Cortex of kidney (tissue), 1 donor: ENCODE results near the gene OTOS.

Source experiments
- DNase-seq: peaks from one replicate; lab custom pipeline; 2025; lab: John Stamatoyannopoulos, UW

OTOS gene

DNA sequence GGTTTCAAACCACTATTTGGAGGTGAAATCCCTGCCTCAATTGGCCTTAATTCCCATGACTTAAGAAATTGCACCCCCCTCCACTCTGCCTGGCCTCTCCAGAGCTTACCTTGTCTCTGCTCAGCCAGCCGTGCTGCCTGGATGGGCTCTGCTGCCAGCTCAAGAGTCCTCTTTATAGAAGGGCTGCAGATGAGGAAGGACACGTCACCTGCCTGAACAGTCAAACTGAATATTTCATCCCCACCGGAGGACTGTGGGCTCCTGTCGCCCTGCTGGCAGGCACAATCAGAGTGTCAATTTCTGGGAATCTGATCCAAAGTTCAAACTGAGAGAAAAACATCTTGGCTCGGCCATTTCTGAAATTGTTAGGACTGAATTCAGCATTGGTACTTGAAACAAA is at the start of gene OTOS:
OTOS (minus strand) TSS at position 148 of the 400 bp plus-strand sequence. CDS start 332 bp downstream, outside the sequence.
- DNase-seq, result no peak

DNA sequence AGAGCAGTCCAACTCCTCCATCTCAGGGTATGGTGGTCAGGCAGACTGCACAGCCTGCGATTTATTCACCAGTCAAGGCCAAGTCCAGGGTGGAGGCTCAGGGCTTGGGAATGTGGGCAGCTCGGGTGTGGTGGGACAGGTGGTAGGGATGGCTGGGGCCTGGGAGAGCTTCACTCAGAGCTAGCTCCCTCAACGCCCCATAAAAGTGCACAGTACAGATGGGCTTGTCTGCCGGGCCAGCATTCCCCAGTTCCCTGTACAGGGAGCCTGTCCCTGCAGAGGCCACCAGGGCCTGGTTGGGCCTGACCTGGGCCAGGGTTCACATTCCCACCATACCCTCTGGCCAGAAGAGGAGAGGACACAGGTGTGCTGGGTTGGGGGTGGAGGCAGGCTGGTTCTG is 49.2 kb upstream of the OTOS start:
- no peak for DNase-seq

DNA sequence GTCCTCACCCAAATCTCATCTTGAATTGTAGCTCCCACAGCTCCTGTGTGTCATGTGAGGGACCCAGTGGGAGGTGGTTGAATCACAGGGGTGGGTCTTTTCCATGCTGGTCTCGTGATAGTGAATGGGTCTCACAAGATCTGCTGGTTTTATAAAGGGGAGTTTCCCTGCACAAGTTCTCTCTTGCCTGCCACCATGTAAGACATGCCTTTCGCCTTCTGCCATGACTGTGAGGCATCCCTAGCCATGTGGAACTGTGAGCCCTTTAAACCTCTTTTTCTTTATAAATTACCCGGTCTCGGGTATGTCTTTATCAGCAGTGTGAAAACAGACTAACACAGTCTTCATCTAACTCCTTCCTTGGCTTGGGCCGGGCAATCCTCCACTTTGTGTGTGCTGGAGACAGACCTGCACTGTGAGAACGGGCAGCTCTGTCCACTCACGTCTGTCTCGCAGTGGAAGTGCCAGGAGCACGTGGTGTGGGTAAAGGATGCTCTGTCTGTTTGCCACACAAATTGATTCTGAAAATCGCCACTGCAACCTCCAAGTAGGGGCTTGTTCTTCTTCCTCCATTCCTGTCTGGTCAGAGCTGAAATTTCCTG is 47.6 kb upstream of the OTOS start:
- DNase-seq, result no peak

DNA sequence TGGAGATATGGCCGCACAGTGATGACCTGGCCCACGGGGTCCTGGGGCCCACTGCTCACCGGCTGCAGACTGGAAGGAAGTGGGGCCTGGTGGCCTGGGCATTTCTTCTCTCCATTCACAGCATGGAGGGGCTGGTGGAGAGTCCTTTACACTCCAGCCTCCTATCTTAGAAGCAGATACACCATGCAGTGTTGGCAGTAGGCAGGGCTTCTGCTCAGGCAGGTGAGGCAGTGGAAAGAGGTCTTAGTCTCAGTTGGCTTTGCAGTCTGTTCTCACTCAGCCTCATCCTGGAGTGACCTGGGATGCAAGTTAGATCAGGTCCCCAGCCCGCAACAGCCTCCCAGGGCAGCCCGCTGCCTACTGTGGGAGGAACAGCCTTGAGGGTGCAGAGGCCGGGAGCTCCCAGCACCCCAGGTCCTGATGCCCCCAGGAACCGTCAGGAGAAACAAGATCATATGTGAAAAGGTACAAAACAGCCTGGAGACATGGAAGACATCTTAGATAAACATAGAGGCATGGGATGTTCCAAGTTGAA is 45.8 kb upstream of the OTOS start:
- DNase-seq, result no peak

DNA sequence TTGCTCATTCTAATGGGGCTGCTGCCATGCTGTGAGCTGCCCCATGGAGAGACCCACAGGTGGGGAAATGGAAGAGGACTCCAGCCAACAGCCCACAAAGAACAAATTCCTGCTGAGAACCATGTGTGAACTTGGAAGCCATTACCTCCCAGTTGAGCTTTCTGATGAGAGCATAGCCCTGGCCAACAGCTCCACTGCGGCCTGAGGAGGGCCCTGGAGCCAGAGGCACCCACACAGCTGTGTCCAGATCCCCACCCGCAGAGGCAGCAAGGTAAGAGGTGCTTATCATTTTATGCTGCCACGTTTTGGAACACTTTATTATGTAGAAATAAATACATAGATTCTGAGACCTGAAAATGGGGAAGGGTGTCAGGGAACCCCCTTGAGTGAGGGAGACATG is 44.2 kb upstream of the OTOS start:
- no peak for DNase-seq

DNA sequence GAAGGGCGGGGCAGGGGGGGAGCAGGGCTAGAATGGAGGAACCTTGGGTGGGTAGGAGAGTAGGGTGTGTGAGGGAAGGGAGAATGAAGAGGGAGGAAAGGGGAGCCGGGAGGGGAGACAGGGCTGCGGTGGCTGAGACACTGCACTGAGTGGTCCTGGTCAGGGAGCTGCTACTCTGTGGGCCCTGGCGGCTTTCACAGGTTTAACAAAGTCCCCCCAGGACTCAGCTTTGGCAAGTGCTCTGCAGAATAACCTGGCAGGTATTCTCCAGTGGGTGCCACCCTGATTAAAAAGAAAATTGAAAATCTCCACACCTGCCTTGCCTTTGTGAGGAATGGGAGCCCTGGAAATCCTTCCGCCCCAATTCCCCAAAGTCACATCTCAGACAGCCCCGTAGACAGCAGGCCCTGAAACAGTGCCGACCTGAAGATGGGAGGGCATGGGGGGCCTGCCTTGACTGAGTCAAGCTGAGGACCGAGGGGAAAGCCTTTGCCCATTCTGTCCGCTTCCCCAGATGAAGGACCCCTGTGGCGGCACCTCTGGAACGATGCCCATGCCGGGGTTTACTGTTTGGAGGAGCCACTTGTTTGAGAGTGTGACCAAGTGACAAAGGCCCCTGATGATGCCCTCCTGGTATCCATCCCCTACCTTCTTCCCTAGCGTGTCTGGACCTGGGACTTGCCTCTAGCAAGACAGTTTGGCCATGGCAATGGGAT is 43.6 kb upstream of the OTOS start:
- no peak for DNase-seq

DNA sequence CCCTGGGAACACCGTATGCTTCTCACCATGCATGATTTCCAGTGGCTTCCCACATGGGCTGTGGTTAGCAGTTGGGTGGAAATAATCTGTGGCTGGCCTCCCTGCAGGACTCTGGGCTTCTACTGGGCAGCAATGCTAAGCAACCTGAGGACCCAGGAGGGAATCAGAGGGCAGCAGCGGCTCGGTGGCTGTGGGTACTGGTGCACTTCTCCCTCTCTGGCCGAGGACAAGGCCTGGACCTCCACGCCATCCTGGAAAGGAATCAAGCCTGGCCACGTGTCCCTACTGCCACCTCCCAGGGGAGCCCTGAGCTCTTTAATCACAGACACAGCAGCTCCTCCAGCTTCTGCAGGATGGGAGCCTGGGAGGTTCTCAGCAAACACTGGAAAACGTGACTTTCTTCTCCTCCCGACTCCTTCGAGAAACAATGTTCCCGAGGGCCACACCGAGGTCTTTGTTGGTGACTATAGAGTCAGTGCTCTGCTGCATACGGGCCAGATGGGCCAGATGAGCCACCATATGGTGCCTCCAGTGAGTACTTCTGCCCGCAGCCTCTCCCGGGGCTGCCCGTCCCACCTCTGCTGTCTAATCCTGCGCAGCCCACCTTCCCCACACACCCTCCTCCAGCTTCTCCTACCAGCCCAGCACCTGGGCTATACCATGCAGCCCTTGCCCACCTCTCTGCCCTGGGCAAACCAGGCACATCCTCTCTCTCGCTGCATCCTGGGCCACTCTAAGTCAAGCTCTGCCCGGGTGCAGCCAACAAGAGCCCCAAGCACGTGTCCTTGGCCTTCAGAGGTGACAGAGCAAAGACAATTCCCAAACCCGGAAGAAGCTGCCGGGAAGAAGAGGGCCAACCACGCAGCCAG is 42.8 kb upstream of the OTOS start:
- DNase-seq, result no peak

DNA sequence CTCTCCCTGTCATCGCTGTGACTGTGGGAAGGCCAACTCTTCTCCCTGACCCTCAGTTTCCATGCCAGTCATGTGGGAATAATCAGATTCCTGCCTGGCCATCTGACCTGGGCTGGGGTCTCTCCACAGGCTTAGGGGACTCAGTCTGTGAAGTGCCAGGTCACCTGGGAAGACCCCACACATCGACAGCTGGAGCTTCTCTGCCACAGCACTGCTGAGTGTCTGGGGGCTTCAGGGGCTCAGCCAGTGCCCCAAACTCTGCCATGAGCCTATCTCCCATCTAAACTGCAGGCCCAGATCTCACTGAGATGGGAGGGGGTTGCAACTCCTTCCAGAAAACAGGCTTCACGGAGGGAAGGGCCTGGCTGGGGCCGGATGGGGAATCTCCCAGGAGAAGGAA is 42.0 kb upstream of the OTOS start:
- no peak for DNase-seq

DNA sequence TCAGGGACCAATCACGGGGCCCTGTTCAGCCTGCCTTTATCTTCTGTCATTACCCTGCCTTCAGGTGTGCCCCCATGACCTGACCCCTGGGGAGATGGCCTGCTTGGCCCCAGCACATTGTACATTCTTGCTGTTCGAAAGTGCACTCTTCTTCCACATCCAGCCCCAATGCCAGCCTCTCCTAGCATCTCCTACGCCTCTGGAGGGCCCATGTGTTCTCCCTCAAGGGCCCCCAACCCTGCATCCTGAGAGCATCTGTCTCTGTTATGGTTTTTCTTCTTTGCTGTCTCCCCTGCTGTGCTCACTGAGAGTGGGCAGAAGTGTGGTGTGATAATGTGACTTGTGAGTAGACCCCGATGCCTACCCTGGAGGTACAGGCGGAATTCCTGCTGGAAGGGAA is 41.5 kb upstream of the OTOS start:
- DNase-seq, result no peak

DNA sequence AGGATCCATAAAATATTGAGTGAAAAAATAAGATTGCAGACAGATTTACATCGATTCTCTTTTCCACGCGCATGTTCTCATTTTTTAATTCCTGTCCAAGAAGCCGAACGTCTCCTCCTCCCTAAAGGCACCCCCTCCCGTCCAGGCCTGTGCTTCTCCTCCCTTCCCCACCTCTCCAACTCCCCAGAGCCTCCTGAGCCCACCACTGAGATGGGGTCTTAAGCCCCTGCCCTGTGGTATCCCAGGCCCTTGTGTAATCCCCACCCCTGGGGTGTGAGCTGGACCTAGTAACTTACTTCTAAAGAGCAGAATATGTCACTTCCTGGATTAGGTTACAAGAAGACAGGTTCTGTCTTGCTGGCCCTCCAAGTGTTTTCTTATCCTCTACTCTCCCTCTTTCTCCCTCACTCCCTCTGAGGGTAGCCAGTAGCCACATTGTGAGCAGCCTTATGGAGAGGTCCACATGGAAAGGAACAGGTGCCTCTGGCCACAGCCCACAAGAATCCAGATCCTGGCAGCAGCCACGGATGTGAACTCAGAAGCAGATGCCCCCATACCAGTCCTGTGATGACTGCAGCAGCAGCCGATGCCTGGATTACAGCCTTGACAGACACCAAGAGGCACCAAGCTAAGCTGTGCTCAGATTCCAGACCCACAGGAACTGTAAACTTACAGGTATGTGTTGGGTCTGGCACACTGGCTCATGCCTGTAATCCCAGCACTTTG is 39.6 kb upstream of the OTOS start:
- DNase-seq, result no peak

DNA sequence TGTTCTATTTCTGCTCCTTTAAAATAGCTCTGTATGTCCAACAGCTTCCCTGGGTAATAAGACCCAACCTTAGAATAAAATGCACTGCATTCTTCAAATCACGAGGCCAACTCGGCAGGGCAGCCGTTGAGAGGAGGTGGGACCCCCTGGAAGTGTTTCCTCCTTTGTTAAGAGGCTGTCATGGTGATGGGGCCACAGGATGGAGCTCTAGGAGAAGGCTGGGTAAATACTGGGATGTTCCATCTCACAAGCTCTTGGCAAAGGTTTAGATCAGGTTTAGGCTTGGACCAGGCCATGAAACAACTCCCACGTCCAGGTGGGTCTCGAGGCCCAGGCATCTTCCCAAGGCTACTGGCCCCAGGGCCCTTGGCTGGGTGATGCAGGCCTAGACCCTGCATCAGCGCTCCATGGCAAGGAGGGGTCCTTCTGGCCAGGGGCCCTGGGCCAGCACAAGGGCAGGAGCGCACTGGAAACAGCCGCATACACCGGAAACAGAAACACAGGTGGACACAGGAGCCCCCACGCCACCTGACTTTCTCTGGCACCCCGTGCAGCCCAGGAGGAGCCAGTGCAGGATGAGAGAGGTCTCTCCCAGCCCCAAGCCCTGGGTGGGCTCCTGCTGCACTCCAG is 38.8 kb upstream of the OTOS start:
- no peak for DNase-seq

DNA sequence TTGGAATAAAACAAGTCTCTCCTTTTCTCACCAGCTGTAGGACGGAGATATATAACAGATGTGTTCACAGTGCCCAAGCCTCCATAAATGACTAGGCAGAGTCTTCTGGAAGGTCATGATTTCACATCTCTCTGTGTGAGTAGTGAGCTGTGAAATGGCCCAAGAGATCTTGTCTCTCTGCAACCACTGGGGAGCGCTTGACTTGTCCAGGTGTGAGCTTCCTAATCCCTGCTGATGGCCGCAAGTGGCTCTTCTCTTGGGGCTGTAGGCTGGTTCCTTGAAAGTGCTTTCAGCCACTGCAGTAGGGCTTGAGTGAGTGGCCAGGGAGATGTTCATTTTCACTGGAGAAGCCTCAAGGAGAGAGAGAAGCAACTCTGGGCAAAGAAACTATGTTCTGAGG is 38.1 kb upstream of the OTOS start:
- no peak for DNase-seq

DNA sequence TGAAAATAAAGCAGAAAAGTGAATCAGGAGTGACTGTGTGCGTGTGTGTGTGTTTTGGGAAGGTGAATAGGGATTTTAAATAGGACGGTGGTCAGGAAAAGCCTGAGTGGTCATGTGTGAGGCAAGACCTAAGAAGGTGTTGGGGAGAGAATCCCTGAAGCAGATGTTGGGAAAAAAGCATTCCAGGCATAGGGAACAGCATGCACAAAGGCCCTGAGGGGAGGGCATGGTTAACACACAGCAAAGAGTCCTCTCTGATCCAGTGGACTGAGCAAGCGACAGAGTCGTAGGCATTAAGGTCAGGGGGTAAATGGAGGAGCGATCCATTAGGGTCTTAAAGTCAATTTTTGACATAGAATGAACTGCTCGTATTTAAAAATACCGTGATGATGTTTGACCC is 34.0 kb upstream of the OTOS start:
- no peak for DNase-seq

DNA sequence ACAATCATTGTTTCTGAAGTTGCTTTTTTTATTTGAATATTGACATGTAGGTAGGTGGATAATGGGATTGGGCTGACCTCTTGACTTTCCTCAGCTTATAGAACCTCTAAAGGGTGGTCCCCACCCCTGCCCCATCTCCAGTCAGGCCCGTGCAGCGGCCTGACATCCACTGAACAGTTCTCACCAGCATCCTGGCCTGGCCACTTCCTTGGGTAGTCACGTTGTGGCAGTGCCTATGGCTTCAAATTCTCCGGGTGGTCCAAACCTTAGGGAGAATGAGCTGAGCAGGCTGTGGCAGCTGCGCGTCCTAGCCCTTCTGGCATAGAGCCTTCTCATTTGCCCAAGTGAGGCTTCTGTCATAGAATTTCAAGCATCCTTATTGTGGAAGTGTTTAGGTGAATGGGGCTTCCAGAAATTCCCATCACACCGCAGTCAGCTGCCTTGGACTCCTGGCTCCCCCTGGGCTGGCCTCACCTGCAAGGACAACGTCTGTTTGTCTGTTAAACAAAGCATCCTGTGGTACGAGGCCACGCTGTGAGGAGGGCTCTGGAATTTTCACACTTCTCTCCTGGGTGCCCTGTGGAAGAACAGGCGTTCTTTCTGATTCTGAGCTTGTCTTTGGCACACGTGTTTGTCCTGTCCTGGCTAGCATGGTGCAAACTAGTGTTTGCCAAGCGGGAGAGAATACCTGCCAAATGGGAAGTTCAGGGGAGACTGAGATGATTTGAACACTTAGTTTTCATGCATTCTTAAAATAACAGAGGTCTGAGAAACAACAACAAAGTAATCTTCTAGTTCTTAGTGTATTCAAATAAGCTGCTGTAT is 31.8 kb upstream of the OTOS start:
- DNase-seq, result no peak

DNA sequence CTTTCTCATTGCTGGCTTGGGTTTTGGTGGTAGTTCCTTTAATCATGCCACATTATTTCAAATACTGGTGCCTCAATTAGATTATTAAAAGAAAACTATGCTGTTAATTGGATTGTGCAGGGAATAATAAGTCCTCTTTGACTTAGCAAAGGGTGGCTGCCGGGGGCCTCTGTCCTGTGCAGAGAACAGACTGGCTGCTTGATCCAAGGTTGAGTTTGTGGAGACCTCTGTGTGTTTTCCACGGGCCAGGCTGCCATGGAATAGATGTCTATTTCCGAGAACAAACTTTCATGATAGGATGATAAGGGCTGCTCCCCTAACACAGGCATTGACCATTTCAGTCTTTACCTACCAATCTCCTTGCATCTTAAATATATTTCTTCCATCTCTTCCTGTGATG is 30.4 kb upstream of the OTOS start:
- DNase-seq, result no peak

DNA sequence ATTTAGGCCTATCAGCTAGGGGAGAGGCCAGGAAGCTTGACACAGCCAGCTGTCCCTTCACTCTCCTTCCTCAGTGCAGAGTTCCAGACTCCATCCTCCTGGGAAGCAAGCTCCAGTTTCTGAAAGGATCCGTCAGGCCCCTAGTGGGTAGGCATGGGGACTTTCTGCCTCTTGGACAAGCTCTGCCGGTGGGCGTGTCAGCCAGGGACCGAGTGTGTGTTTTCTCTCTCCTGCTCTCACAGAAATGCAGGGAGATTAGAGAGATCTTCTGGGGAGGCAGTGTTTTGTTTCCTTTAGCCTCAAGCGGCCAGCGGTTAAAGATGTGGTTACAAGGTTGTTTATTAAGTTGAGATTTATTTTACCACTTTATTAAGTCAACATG is 29.9 kb upstream of the OTOS start:
- no peak for DNase-seq

DNA sequence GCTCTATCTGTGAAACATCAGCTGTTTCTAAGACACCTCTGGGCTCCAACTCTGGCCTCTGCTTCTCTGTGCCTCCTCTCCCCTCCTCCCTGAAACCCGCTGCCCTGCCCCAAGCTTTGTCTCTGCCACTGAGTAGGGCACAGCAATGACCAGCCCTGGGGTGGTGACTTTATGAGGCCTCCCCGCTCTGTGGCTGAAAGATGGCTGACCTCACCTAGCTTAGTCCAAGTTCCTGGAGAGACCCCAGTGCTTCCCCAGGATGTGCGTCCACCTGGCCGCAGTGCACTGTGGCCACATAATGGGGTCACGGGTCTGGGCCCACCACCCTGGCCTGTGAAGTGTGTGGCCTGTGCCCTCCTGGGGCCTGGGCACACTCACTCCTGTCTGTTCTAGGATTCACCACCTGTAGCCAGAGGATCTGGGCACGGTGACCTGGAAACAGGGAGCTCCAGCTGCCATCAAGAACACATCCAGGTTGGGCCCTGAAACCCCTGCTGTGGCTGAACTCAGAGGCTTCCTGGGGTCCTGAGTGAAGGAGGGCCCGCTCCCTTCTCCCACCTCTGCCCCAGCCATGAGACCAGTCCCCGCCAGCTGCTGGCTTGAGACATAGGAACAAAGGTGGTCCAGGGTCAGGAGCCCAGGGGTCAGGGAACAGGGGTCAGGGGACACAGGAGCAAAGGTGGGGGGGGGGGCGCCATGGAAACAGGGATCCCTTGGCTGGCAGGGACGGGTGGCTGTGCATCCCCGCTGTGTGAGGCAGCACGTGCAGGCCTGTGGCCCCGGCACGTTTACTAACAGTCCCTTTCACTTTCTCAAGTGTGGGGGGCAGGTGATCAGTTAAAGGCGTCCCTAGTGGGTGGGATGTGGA is 29.3 kb upstream of the OTOS start:
- no peak for DNase-seq

DNA sequence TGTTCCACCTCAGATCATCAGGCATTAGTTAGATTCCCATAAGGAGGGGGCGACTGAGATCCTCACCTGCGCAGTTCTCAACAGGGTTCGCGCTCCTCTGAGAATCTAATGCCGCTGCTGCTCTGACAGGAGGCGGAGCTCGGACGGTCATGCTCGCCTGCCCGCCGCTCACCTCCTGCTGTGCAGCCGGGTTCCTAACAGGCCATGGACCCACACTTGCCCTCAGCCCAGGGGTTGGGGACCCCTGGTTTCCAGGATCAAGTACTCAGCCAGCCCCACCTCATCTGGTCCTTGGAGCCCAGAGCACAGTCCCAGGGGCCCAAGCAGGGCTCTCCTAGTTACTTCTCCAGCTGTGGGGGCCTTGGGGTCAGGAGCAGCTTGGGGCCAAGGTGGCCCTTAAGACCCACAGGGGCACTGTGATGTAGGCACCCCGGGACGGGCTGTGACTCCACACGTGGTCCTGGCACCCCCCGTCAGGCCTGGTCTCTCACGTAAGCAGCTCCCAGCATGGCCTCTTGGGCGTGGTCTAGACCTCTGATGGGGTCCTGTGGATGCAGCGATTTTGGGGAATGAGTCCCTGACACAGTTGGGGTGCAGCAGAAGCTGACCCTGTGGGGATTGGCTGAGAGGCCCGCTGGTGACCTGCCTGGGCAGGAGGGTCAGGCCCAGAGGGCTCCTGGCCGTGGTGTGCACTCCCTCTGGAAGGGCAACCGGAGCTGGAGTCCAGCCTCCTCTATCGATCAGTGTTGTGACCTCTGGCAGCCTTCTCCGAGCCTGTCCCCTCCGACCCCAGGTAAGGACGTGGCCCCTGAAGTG is 28.3 kb upstream of the OTOS start:
- DNase-seq, result no peak

DNA sequence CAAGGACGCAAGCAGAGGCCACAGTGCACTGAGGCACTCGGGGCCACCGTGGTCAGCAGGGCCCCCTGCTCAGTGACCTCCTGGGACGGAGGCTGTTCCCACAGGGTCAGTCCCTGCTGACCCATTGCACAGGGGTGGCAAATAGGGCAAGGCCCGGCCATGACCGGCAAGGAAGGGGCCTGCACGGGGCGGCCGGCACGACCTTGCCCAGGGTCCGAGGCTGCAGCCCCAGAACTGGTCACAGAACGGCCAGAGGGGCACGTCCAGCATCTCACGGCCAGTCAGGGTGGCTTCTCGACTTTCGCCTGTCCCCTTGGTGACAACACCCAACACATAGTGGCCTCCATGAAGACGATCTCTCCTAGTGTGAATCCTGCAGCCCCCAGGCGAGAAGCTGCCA is 27.6 kb upstream of the OTOS start:
- DNase-seq, result no peak
